HepG2 (cell line): Measurements from ENCODE around the gene THRB. TPM values are rescaled to one million over a fixed set of nuclear protein-coding genes. Genes with fewer than 3 reads are reported as not detected.

Experiments
- ATAC-seq: fragments of 200-7000 bp; cut with Tn5 transposase; 3 replicates; pipeline ENCODE4 v1.9.1; 2020; ENCODE audit warnings: mild to moderate bottlenecking, moderate library complexity
- BruUV-seq: library from RNA; stranded (reverse); fragments of 400-500 nt; replicated peaks from 2 replicates; lab custom pipeline; 2021; lab: Mats Ljungman, UMichigan
- CTCF ChIA-PET: fragments of 300-600 bp; formaldehyde crosslinking; extraction: SDS; loops from one replicate; lab custom pipeline; 2021; ENCODE audit warnings: low total read pairs, inconsistent platforms, low intra/inter-chr PET ratio; lab: Yijun Ruan, JAX
- POLR2A ChIA-PET: fragments of 350-600 bp; sonication (Branson Sonifier 250); formaldehyde crosslinking; loops from one replicate; lab custom pipeline; 2020; ENCODE audit warnings: antibody characterized with exemption, inconsistent platforms; lab: Yijun Ruan, JAX
- DNase-seq: peaks from one replicate; pipeline ENCODE4 v3.0.0-alpha.2; 2015; ENCODE audit warnings: low spot score
- FAIRE-seq: peaks from 3 replicates; lab custom pipeline; 2011; peaks lifted over from hg19 to GRCh38; lab: Jason Lieb, UNC
- H2AFZ ChIP-seq: one replicate; pipeline ENCODE4 v1.6.1; 2011; ENCODE audit warnings: low read length, inconsistent platforms
- H3K27ac ChIP-seq: fragments of 300-600 bp; 3 replicates; pipeline ENCODE4 v1.8.0; 2011; ENCODE audit warnings: mixed run types, mild to moderate bottlenecking, mixed read lengths, low read length, inconsistent platforms; ENCODE audit not compliant: insufficient read depth; ENCODE audit errors: extremely low read length
- H3K27me3 ChIP-seq, 2 experiments: fragments of 200-600 bp in 1 of 2; 2 replicates in 1 of 2; 3 replicates in 1 of 2; pipeline versions ENCODE4 v1.6.0 to v1.8.0; 2011; ENCODE audit warnings: low read length in 2 of 2, mild to moderate bottlenecking in 2 of 2, moderate library complexity in 2 of 2, inconsistent platforms in 1 of 2; ENCODE audit not compliant: insufficient read depth in 2 of 2, control insufficient read depth in 1 of 2
- H3K36me3 ChIP-seq, 2 experiments: fragments of 200-600 bp in 1 of 2; replicated peaks in 1 of 2; 2 replicates in 1 of 2; 3 replicates in 1 of 2; pipeline versions ENCODE4 v1.5.1 to v1.8.0; 2011; ENCODE audit warnings: low read length in 2 of 2, inconsistent platforms in 1 of 2; ENCODE audit not compliant: insufficient read depth in 2 of 2, control insufficient read depth in 1 of 2
- H3K4me1 ChIP-seq: 2 replicates; pipeline ENCODE4 v1.5.1; 2012; ENCODE audit warnings: low read length, inconsistent platforms; ENCODE audit not compliant: insufficient read depth
- H3K4me2 ChIP-seq: 2 replicates; pipeline ENCODE4 v1.6.0; 2011; ENCODE audit warnings: low read depth, low read length, inconsistent platforms
- H3K4me3 ChIP-seq, 3 experiments: fragments of 200-600 bp in 1 of 3; sonication (generic), shearing (Covaris generic) in 1 of 3; replicated peaks in 1 of 3; 2 replicates each; pipeline ENCODE4 v1.5.1; 2011 to 2016; ENCODE audit warnings: low read length in 3 of 3, inconsistent platforms in 2 of 3, low read depth in 2 of 3, mild to moderate bottlenecking in 2 of 3, control low read depth in 1 of 3, mixed read lengths in 1 of 3; ENCODE audit not compliant: insufficient read depth in 1 of 3
- H3K79me2 ChIP-seq: one replicate; pipeline ENCODE4 v1.6.1; 2011; ENCODE audit warnings: low read length, inconsistent platforms; ENCODE audit not compliant: insufficient read depth
- H3K9ac ChIP-seq: 2 replicates; pipeline ENCODE4 v1.6.0; 2011; ENCODE audit warnings: mild to moderate bottlenecking, low read depth, low read length, inconsistent platforms; ENCODE audit not compliant: insufficient read depth
- H3K9me3 ChIP-seq: 2 replicates; pipeline ENCODE4 v1.5.1; 2012; ENCODE audit warnings: mild to moderate bottlenecking, low read length
- H4K20me1 ChIP-seq: 2 replicates; pipeline ENCODE4 v1.6.0; 2011; ENCODE audit warnings: inconsistent platforms, mild to moderate bottlenecking, low read length, moderate library complexity; ENCODE audit not compliant: insufficient read depth
- SAFB2 ChIP-seq: sonication (generic); formaldehyde crosslinking; IDR thresholded peaks from 2 replicates; pipeline ENCODE4 v1.5.1; 2020; ENCODE audit warnings: missing genetic modification reagents, low read depth, mild to moderate bottlenecking, borderline replicate concordance
- SNAPC4 ChIP-seq: sonication (generic); formaldehyde crosslinking; IDR thresholded peaks from 2 replicates; pipeline ENCODE4 v1.4.0; 2020; ENCODE audit warnings: mild to moderate bottlenecking, missing genetic modification reagents
- ZNF552 ChIP-seq: sonication (generic); formaldehyde crosslinking; IDR thresholded peaks from 2 replicates; pipeline ENCODE4 v1.9.0; 2022; ENCODE audit warnings: missing genetic modification reagents, mild to moderate bottlenecking, borderline replicate concordance
- ZNF792 ChIP-seq: IDR thresholded peaks from 2 replicates; pipeline ENCODE4 v1.6.1; 2016
- WGBS: methylation state at CpG from one replicate; pipeline ENCODE4 v1.1.6; 2017; ENCODE audit warnings: low lambda C conversion rate; 5-methylcytosine and 5-hydroxymethylcytosine counted together
- in situ Hi-C: cut with HindIII; loops from 2 replicates; pipeline ENCODE4 v1.10.0; 2017; ENCODE audit warnings: low pct_unique_long_range_greater_than_20kb; ENCODE audit not compliant: extremely low pct_ligation_motif_present
- intact Hi-C: fragments of 100-400 bp; cut with micrococcal nuclease; formaldehyde crosslinking; loops from one replicate; pipeline ENCODE4 v1.10.0; 2022; ENCODE audit not compliant: unreplicated experiment
- polyA plus RNA-seq, 8 experiments: library from polyadenylated mRNA; depleted of rRNA in 3 of 8; stranded (reverse) in 7 of 8; unstranded in 1 of 8; fragments of >200 nt; fragmentation: Illumina TruSeq in 4 of 8; extraction: Trizol in 4 of 8; gene quantifications; 2 replicates each; pipeline versions ENCODE4 v1.2.1 to v1.2.3, GENCODE V29; 2011 to 2016; ENCODE audit warnings: low read depth in 4 of 8, missing spikeins in 1 of 8, mixed read lengths in 1 of 8; ENCODE audit not compliant: insufficient read depth in 1 of 8
- total RNA-seq, 5 experiments: library from RNA; depleted of rRNA; stranded (reverse); fragments of >200 nt; fragmentation: Illumina TruSeq; extraction: Trizol; gene quantifications; 2 replicates each; pipeline ENCODE4 v1.2.3, GENCODE V29; 2016; ENCODE audit warnings: low read depth in 1 of 5

THRB gene
- total and polyA plus RNA-seq, 2 of the 13 experiments (the other 11 are each of a cell fraction or from before 2014, with no cell fraction given), result 4.7 to 22.7 TPM

- no peak for TF ChIP-seq SAFB2 (CRISPR knock-in tag)
These were observed 192.3 kb downstream of the THRB start (continued) for GRCh38 chr3:24302396-24302795.

GRCh38 chr3:24300949-24301348, 193.7 kb downstream of the THRB start:
- no peak overlapping the region for H2AFZ ChIP-seq
- DNase-seq (no peak), FAIRE-seq (no peak), ATAC-seq (no peak)
- no TSS peak for BruUV-seq
- ChIA-PET CTCF (no interaction called here), POLR2A (no interaction called here)
- H3K4me1 ChIP-seq, result no peaks in the 10 kb centered on the region
- in situ Hi-C loops, result no loop called here
- H3K4me3 ChIP-seq, result no peak overlapping the region
- no peaks in the 10 kb centered on the region for H3K27me3 ChIP-seq
- no peak overlapping the region for H3K27ac ChIP-seq
- no peak overlapping the region for H3K9ac ChIP-seq
- no peak overlapping the region for H3K4me2 ChIP-seq
- 97% methylated on average over 2 of the region's 2 CpGs for WGBS
- intact Hi-C loops, result no loop called here
- TF ChIP-seq ZNF552, result no peak
- no peak for TF ChIP-seq ZNF792
- TF ChIP-seq SNAPC4 (CRISPR knock-in tag), result no peak
- no peaks in the 10 kb centered on the region for H3K9me3 ChIP-seq
- 0 out of 5 replicates have a peak, but pooled peaks cover 0 to 2% of the 10 kb centered on the region in 2 experiments for H3K36me3 ChIP-seq
- no peaks in the 10 kb centered on the region; the same call in 1 of the 2 replicates for H4K20me1 ChIP-seq
- no peaks in the 10 kb centered on the region for H3K79me2 ChIP-seq
